Endothelial cell of umbilical vein (primary cell): ENCODE measurements around the gene HCFC1.

Experiments used
- EZH2 ChIP-seq: IDR thresholded peaks from 2 replicates; pipeline ENCODE4 v1.6.1; 2012; ENCODE audit warnings: borderline replicate concordance, low read depth, mild to moderate bottlenecking, moderate library complexity, low read length, inconsistent platforms; ENCODE audit not compliant: severe bottlenecking
- GATA2 ChIP-seq: IDR thresholded peaks from 2 replicates; pipeline ENCODE4 v1.7.0; 2011; ENCODE audit warnings: low read depth, mild to moderate bottlenecking, moderate library complexity, mixed read lengths, low read length; ENCODE audit not compliant: insufficient read length, insufficient read depth
- JUN ChIP-seq: IDR thresholded peaks from 2 replicates; pipeline ENCODE4 v1.6.1; 2011; ENCODE audit warnings: borderline replicate concordance, low read depth; ENCODE audit not compliant: insufficient read length, insufficient read depth
- MYC ChIP-seq: IDR thresholded peaks from one replicate; pipeline ENCODE4 v1.6.1; 2011; ENCODE audit warnings: mild to moderate bottlenecking, low read depth, low read length
- POLR2A ChIP-seq: IDR thresholded peaks from 2 replicates; pipeline ENCODE4 v1.6.1; 2012; ENCODE audit warnings: low read depth, mild to moderate bottlenecking, control low read depth, low read length
- POLR2AphosphoS5 ChIP-seq: IDR thresholded peaks from 2 replicates; pipeline ENCODE4 v1.6.1; 2012; ENCODE audit warnings: low read depth, mild to moderate bottlenecking, control low read depth, low read length, moderate library complexity; ENCODE audit not compliant: insufficient read depth
- TF ChIP-seq, protein P1 (sequence below), 2 donors: IDR thresholded peaks; 1 replicate in 1 of 2; 2 replicates in 1 of 2; pipeline ENCODE4 v1.5.1; 2011; ENCODE audit warnings: low read length in 2 of 2, mild to moderate bottlenecking in 2 of 2, moderate library complexity in 2 of 2, control low read depth in 1 of 2, inconsistent platforms in 1 of 2, low read depth in 1 of 2; ENCODE audit not compliant: insufficient read depth in 1 of 2; ENCODE audit errors: extremely low read depth in 1 of 2
- TF ChIP-seq, protein P2 (sequence below): IDR thresholded peaks from 2 replicates; pipeline ENCODE4 v1.6.1; 2011; ENCODE audit not compliant: insufficient read depth, insufficient read length

DNA sequence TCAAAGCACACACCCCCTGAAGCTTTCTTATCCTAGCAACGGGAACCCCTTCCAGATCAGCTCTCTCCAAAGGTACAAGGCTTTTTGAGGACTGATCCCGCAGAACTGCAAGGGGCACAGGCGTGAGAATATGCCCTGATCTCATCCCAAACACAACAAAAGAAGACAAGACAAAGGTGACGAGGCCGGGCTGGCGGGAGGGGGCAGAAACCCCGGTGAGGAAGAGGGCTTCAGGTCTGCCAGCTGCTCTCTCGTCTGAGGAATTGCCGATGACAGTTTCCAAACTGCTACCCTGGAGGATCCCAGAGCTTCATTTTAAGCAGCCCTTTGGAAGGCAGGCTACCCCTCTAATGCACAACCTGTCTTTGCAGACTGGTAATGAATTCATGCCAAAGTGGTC is 3.4 kb downstream of the HCFC1 start:
- TF ChIP-seq POLR2AphosphoS5: no peak
- TF ChIP-seq, protein P1, sequence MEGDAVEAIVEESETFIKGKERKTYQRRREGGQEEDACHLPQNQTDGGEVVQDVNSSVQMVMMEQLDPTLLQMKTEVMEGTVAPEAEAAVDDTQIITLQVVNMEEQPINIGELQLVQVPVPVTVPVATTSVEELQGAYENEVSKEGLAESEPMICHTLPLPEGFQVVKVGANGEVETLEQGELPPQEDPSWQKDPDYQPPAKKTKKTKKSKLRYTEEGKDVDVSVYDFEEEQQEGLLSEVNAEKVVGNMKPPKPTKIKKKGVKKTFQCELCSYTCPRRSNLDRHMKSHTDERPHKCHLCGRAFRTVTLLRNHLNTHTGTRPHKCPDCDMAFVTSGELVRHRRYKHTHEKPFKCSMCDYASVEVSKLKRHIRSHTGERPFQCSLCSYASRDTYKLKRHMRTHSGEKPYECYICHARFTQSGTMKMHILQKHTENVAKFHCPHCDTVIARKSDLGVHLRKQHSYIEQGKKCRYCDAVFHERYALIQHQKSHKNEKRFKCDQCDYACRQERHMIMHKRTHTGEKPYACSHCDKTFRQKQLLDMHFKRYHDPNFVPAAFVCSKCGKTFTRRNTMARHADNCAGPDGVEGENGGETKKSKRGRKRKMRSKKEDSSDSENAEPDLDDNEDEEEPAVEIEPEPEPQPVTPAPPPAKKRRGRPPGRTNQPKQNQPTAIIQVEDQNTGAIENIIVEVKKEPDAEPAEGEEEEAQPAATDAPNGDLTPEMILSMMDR (IDR thresholded peaks at IDR 0.05; ENCODE audit: extremely low read depth in 1 of 2, insufficient read depth in 1 of 2, low read depth in 1 of 2, low read length in 2 of 2): no peak
- no peak for TF ChIP-seq POLR2A
- TF ChIP-seq, protein P2, sequence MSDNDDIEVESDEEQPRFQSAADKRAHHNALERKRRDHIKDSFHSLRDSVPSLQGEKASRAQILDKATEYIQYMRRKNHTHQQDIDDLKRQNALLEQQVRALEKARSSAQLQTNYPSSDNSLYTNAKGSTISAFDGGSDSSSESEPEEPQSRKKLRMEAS: no peak
- TF ChIP-seq JUN: no peak
- no peak for TF ChIP-seq EZH2
- TF ChIP-seq MYC: no peak
- no peak for TF ChIP-seq GATA2
